HepG2 (cell line): ENCODE results near the gene TAF1C. TPM values are rescaled to one million over a fixed set of nuclear protein-coding genes. Genes with fewer than 3 reads are reported as not detected.

Source experiments
- ATAC-seq: fragments of 200-7000 bp; cut with Tn5 transposase; 3 replicates; pipeline ENCODE4 v1.9.1; 2020; ENCODE audit warnings: mild to moderate bottlenecking, moderate library complexity
- BruUV-seq: library from RNA; stranded (reverse); fragments of 400-500 nt; replicated peaks from 2 replicates; lab custom pipeline; 2021; lab: Mats Ljungman, UMichigan
- CTCF ChIA-PET: fragments of 300-600 bp; formaldehyde crosslinking; extraction: SDS; loops from one replicate; lab custom pipeline; 2021; ENCODE audit warnings: low total read pairs, inconsistent platforms, low intra/inter-chr PET ratio; lab: Yijun Ruan, JAX
- POLR2A ChIA-PET: fragments of 350-600 bp; sonication (Branson Sonifier 250); formaldehyde crosslinking; loops from one replicate; lab custom pipeline; 2020; ENCODE audit warnings: antibody characterized with exemption, inconsistent platforms; lab: Yijun Ruan, JAX
- DNase-seq: peaks from one replicate; pipeline ENCODE4 v3.0.0-alpha.2; 2015; ENCODE audit warnings: low spot score
- FAIRE-seq: peaks from 3 replicates; lab custom pipeline; 2011; peaks lifted over from hg19 to GRCh38; lab: Jason Lieb, UNC
- H2AFZ ChIP-seq: one replicate; pipeline ENCODE4 v1.6.1; 2011; ENCODE audit warnings: low read length, inconsistent platforms
- H3K27ac ChIP-seq: fragments of 300-600 bp; 3 replicates; pipeline ENCODE4 v1.8.0; 2011; ENCODE audit warnings: mixed run types, mild to moderate bottlenecking, mixed read lengths, low read length, inconsistent platforms; ENCODE audit not compliant: insufficient read depth; ENCODE audit errors: extremely low read length
- H3K27me3 ChIP-seq, 2 experiments: fragments of 200-600 bp in 1 of 2; 2 replicates in 1 of 2; 3 replicates in 1 of 2; pipeline versions ENCODE4 v1.6.0 to v1.8.0; 2011; ENCODE audit warnings: low read length in 2 of 2, mild to moderate bottlenecking in 2 of 2, moderate library complexity in 2 of 2, inconsistent platforms in 1 of 2; ENCODE audit not compliant: insufficient read depth in 2 of 2, control insufficient read depth in 1 of 2
- H3K36me3 ChIP-seq, 2 experiments: fragments of 200-600 bp in 1 of 2; replicated peaks in 1 of 2; 2 replicates in 1 of 2; 3 replicates in 1 of 2; pipeline versions ENCODE4 v1.5.1 to v1.8.0; 2011; ENCODE audit warnings: low read length in 2 of 2, inconsistent platforms in 1 of 2; ENCODE audit not compliant: insufficient read depth in 2 of 2, control insufficient read depth in 1 of 2
- H3K4me1 ChIP-seq: 2 replicates; pipeline ENCODE4 v1.5.1; 2012; ENCODE audit warnings: low read length, inconsistent platforms; ENCODE audit not compliant: insufficient read depth
- H3K4me2 ChIP-seq: 2 replicates; pipeline ENCODE4 v1.6.0; 2011; ENCODE audit warnings: low read depth, low read length, inconsistent platforms
- H3K4me3 ChIP-seq, 3 experiments: fragments of 200-600 bp in 1 of 3; sonication (generic), shearing (Covaris generic) in 1 of 3; replicated peaks in 1 of 3; 2 replicates each; pipeline ENCODE4 v1.5.1; 2011 to 2016; ENCODE audit warnings: low read length in 3 of 3, inconsistent platforms in 2 of 3, low read depth in 2 of 3, mild to moderate bottlenecking in 2 of 3, control low read depth in 1 of 3, mixed read lengths in 1 of 3; ENCODE audit not compliant: insufficient read depth in 1 of 3
- H3K79me2 ChIP-seq: one replicate; pipeline ENCODE4 v1.6.1; 2011; ENCODE audit warnings: low read length, inconsistent platforms; ENCODE audit not compliant: insufficient read depth
- H3K9ac ChIP-seq: 2 replicates; pipeline ENCODE4 v1.6.0; 2011; ENCODE audit warnings: mild to moderate bottlenecking, low read depth, low read length, inconsistent platforms; ENCODE audit not compliant: insufficient read depth
- H3K9me3 ChIP-seq: 2 replicates; pipeline ENCODE4 v1.5.1; 2012; ENCODE audit warnings: mild to moderate bottlenecking, low read length
- H4K20me1 ChIP-seq: 2 replicates; pipeline ENCODE4 v1.6.0; 2011; ENCODE audit warnings: inconsistent platforms, mild to moderate bottlenecking, low read length, moderate library complexity; ENCODE audit not compliant: insufficient read depth
- AKNA ChIP-seq: sonication (generic); formaldehyde crosslinking; IDR thresholded peaks from 2 replicates; pipeline ENCODE4 v1.4.0; 2020; ENCODE audit warnings: missing genetic modification reagents, borderline replicate concordance
- HNRNPUL1 ChIP-seq: fragments of 200-400 bp; formaldehyde crosslinking; IDR thresholded peaks from 2 replicates; pipeline ENCODE4 v1.6.1; 2017; ENCODE audit warnings: low read depth, mild to moderate bottlenecking, low read length, moderate library complexity
- KDM5B ChIP-seq: sonication (generic); formaldehyde crosslinking; IDR thresholded peaks from 2 replicates; pipeline ENCODE4 v1.4.0; 2020; ENCODE audit warnings: missing genetic modification reagents, mild to moderate bottlenecking, borderline replicate concordance
- MAZ ChIP-seq, 2 experiments: sonication (generic) in 1 of 2; formaldehyde crosslinking in 1 of 2; IDR thresholded peaks; 2 replicates each; pipeline versions ENCODE4 v1.5.0 to v1.6.1; 2012 to 2020; ENCODE audit warnings: low read depth in 2 of 2, mild to moderate bottlenecking in 2 of 2, borderline replicate concordance in 1 of 2, improper control_type of control experiment in 1 of 2, low read length in 1 of 2, missing genetic modification reagents in 1 of 2, moderate library complexity in 1 of 2
- NFIB ChIP-seq: sonication (generic); formaldehyde crosslinking; IDR thresholded peaks from 2 replicates; pipeline ENCODE4 v1.9.0; 2021; ENCODE audit warnings: missing genetic modification reagents, mild to moderate bottlenecking, borderline replicate concordance
- NR2F1 ChIP-seq, 2 experiments: fragments of 450-650 bp in 1 of 2; formaldehyde crosslinking in 1 of 2; IDR thresholded peaks; 2 replicates each; pipeline versions ENCODE4 v1.5.0 to v1.6.1; 2016 to 2020; ENCODE audit warnings: mild to moderate bottlenecking in 1 of 2, missing compliant biosample characterization in 1 of 2, missing genetic modification reagents in 1 of 2, moderate library complexity in 1 of 2
- ZNF18 ChIP-seq: sonication (generic); formaldehyde crosslinking; IDR thresholded peaks from 2 replicates; pipeline ENCODE4 v1.8.0; 2022; ENCODE audit warnings: mild to moderate bottlenecking, missing genetic modification reagents; ENCODE audit not compliant: insufficient replicate concordance
- ZNF367 ChIP-seq: sonication (generic); formaldehyde crosslinking; IDR thresholded peaks from 2 replicates; pipeline ENCODE4 v1.4.0; 2020; ENCODE audit warnings: missing genetic modification reagents, borderline replicate concordance
- ZNF432 ChIP-seq: sonication (generic); formaldehyde crosslinking; IDR thresholded peaks from 2 replicates; pipeline ENCODE4 v1.5.0; 2020; ENCODE audit warnings: missing genetic modification reagents, mild to moderate bottlenecking, borderline replicate concordance
- ZNF501 ChIP-seq: sonication (generic); formaldehyde crosslinking; IDR thresholded peaks from 2 replicates; pipeline ENCODE4 v1.5.1; 2020; ENCODE audit warnings: mild to moderate bottlenecking, moderate library complexity, missing genetic modification reagents
- ZZZ3 ChIP-seq: sonication (generic); formaldehyde crosslinking; IDR thresholded peaks from 2 replicates; pipeline ENCODE4 v1.4.0; 2020; ENCODE audit warnings: missing genetic modification reagents, mild to moderate bottlenecking, borderline replicate concordance
- WGBS: methylation state at CpG from one replicate; pipeline ENCODE4 v1.1.6; 2017; ENCODE audit warnings: low lambda C conversion rate; 5-methylcytosine and 5-hydroxymethylcytosine counted together
- in situ Hi-C: cut with HindIII; loops from 2 replicates; pipeline ENCODE4 v1.10.0; 2017; ENCODE audit warnings: low pct_unique_long_range_greater_than_20kb; ENCODE audit not compliant: extremely low pct_ligation_motif_present
- intact Hi-C: fragments of 100-400 bp; cut with micrococcal nuclease; formaldehyde crosslinking; loops from one replicate; pipeline ENCODE4 v1.10.0; 2022; ENCODE audit not compliant: unreplicated experiment
- polyA plus RNA-seq, 8 experiments: library from polyadenylated mRNA; depleted of rRNA in 3 of 8; stranded (reverse) in 7 of 8; unstranded in 1 of 8; fragments of >200 nt; fragmentation: Illumina TruSeq in 4 of 8; extraction: Trizol in 4 of 8; gene quantifications; 2 replicates each; pipeline versions ENCODE4 v1.2.1 to v1.2.3, GENCODE V29; 2011 to 2016; ENCODE audit warnings: low read depth in 4 of 8, missing spikeins in 1 of 8, mixed read lengths in 1 of 8; ENCODE audit not compliant: insufficient read depth in 1 of 8
- total RNA-seq, 5 experiments: library from RNA; depleted of rRNA; stranded (reverse); fragments of >200 nt; fragmentation: Illumina TruSeq; extraction: Trizol; gene quantifications; 2 replicates each; pipeline ENCODE4 v1.2.3, GENCODE V29; 2016; ENCODE audit warnings: low read depth in 1 of 5
- TF ChIP-seq, protein P1 (sequence below): sonication (generic); formaldehyde crosslinking; IDR thresholded peaks from 2 replicates; pipeline ENCODE4 v1.5.1; 2020; ENCODE audit warnings: missing genetic modification reagents, mild to moderate bottlenecking, borderline replicate concordance

Gene TAF1C
- total and polyA plus RNA-seq, 2 of the 13 experiments (the other 11 are each of a cell fraction or from before 2014, with no cell fraction given): 15.6 to 20.8 TPM

- TF ChIP-seq MAZ (IDR thresholded peaks at IDR 0.05; ENCODE audit: borderline replicate concordance, low read depth, low read length) (no peak), MAZ (CRISPR knock-in tag; IDR thresholded peaks at IDR 0.05; ENCODE audit: low read depth) (no peak), AKNA (no peak), NFIB (CRISPR knock-in tag) (no peak), HNRNPUL1 (no peak)
Observed at GRCh38 chr16:84199097-84199496, 12.2 kb upstream of the TAF1C start (continued).

- Histone ChIP-seq H3K4me2 (no peak overlapping the region), H3K27me3 (peaks cover 25 to 75% of the 10 kb centered on the region in 2 experiments; a peak in 4 of 5 replicates), H3K36me3 (no peaks in the 10 kb centered on the region), H3K9ac (no peak overlapping the region), H3K4me3 (no peak overlapping the region), H3K79me2 (no peaks in the 10 kb centered on the region), H3K4me1 (no peaks in the 10 kb centered on the region), H2AFZ (no peak overlapping the region), H3K27ac (no peak overlapping the region), H4K20me1 (no peaks in the 10 kb centered on the region), H3K9me3 (no peaks in the 10 kb centered on the region)
- no peak for ATAC-seq
- BruUV-seq: no TSS peak
- WGBS: 34% methylated on average over 8 of the region's 10 CpGs
- TF ChIP-seq ZNF501 (CRISPR knock-in tag) (no peak), ZNF432 (CRISPR knock-in tag) (no peak), NR2F1 (CRISPR knock-in tag; IDR thresholded peaks at IDR 0.05) (no peak), ZNF367 (no peak), ZZZ3 (CRISPR knock-in tag) (no peak), KDM5B (no peak), ZNF18 (CRISPR knock-in tag) (no peak)
- TF ChIP-seq, protein P1, sequence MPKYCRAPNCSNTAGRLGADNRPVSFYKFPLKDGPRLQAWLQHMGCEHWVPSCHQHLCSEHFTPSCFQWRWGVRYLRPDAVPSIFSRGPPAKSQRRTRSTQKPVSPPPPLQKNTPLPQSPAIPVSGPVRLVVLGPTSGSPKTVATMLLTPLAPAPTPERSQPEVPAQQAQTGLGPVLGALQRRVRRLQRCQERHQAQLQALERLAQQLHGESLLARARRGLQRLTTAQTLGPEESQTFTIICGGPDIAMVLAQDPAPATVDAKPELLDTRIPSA (CRISPR knock-in tag): no peak
- CTCF ChIA-PET: no interaction called here
- POLR2A ChIA-PET: no interaction called here
- no peak for FAIRE-seq
- DNase-seq: no peak
- intact Hi-C loops: loop anchor here (5.0 kb wide), 1 partner anchor 536 kb away; no protein-coding TSS in a partner anchor
- in situ Hi-C loops: loop anchor here (25.0 kb wide), 1 partner anchor 236 kb away; the partner anchor contains the start of genes NECAB2 and OSGIN1
Observed at GRCh38 chr16:84198401-84198800, 11.5 kb upstream of the TAF1C start.
